Activated T-cell treated with anti-CD3 and anti-CD28 coated beads, Interleukin-2, amount 50 U/mL, for 72 hours (primary cell): Measurements from ENCODE around the gene TNIP1. TPM values are rescaled to one million over a fixed set of nuclear protein-coding genes. Genes with fewer than 3 reads are reported as not detected.

ENCODE experiments used
- ATAC-seq, 2 donors: fragments of 150-1000 bp; cut with Tn5 transposase; replicated peaks in 1 of 2; 2 replicates each; pipeline ENCODE4 v1.10.0; 2021; ENCODE audit warnings: moderate library complexity in 2 of 2, mild to moderate bottlenecking in 1 of 2
- DNase-seq, 2 donors: peaks; one replicate each; pipeline ENCODE4 v3.0.0; 2021 to 2022; ENCODE audit warnings: mixed read lengths in 1 of 2
- H3K27ac Mint-ChIP-seq: one replicate; pipeline ENCODE4 v1.8.0; 2022; ENCODE audit warnings: mild to moderate bottlenecking, moderate library complexity, mixed read lengths
- H3K27me3 Mint-ChIP-seq: one replicate; pipeline ENCODE4 v1.8.0; 2022; ENCODE audit warnings: low read depth, mixed read lengths
- H3K36me3 Mint-ChIP-seq, 2 donors: one replicate each; pipeline ENCODE4 v1.8.0; 2022; ENCODE audit warnings: mixed read lengths in 2 of 2, mild to moderate bottlenecking in 1 of 2; ENCODE audit not compliant: insufficient read depth in 2 of 2
- H3K4me1 Mint-ChIP-seq: one replicate; pipeline ENCODE4 v1.8.0; 2022; ENCODE audit warnings: low read depth, mixed read lengths
- H3K4me3 Mint-ChIP-seq, 2 donors: one replicate each; pipeline ENCODE4 v1.8.0; 2022; ENCODE audit warnings: mild to moderate bottlenecking in 2 of 2, mixed read lengths in 2 of 2, moderate library complexity in 2 of 2
- H3K9me3 Mint-ChIP-seq, 2 donors: one replicate each; pipeline ENCODE4 v1.8.0; 2022; ENCODE audit warnings: mixed read lengths in 2 of 2
- total RNA-seq, 2 donors: library from RNA; stranded (reverse); gene quantifications; one replicate each; pipeline ENCODE4 v1.2.3, GENCODE V29; 2022

Gene TNIP1, protein sequence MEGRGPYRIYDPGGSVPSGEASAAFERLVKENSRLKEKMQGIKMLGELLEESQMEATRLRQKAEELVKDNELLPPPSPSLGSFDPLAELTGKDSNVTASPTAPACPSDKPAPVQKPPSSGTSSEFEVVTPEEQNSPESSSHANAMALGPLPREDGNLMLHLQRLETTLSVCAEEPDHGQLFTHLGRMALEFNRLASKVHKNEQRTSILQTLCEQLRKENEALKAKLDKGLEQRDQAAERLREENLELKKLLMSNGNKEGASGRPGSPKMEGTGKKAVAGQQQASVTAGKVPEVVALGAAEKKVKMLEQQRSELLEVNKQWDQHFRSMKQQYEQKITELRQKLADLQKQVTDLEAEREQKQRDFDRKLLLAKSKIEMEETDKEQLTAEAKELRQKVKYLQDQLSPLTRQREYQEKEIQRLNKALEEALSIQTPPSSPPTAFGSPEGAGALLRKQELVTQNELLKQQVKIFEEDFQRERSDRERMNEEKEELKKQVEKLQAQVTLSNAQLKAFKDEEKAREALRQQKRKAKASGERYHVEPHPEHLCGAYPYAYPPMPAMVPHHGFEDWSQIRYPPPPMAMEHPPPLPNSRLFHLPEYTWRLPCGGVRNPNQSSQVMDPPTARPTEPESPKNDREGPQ
- 100 to 1,000 TPM; 358 to 420 TPM for total RNA-seq

DNA sequence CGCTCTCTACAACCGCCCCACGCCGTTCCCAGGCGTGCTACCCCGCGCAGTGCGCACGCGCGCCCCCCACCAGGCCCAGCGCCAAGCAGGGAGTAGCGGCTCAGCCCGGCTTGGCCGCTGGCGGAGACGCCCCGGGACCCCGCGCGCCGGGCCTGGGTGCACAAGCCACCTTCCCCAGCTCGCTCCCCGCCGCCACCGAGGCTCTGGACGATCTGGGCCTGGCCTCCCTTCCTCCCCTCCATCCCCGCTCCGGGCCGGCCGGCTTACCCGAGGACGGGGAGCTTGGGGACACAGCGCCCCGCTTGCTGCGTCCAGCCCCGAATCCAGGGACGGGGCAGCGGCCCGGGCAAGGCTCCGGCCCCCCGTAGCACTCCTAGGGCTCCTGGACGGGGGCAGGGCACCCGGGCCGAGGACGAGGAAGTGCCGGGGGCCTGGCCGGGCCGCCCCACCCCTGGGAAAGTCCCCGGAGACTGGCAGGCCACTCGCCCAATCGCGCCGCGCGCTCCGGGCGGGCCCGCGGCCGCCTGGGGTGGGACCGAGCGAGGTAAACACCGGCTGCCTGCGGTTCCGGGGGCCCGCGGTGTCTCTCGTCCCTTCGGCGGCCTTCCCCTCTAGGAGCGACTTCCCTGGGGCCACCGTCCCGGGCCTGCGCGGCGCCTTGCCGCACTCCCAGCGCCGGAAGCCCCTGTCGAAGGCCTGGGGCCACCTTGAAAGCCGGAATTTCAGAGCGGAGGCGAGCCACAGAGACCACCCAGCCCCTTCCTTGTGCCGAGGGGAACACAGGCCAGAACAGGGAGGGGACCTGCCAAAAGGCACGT, at the start of gene TNIP1:
TNIP1 (minus strand) TSS at position 422 of the 818 bp plus-strand sequence. CDS start 15,939 bp downstream, outside the sequence.
- H3K36me3 Mint-ChIP-seq = peaks cover 44 to 47% of the 10 kb centered on the region in 2 donors
- H3K4me1 Mint-ChIP-seq = peaks cover 84% of the 10 kb centered on the region
- peak; percentile 96 to 99 for DNase-seq
- no peaks in the 10 kb centered on the region for H3K27me3 Mint-ChIP-seq
- peak; percentile 76 to 78 for ATAC-seq
- H3K27ac Mint-ChIP-seq = peak within 1 kb of the TSS; percentile 93
- H3K4me3 Mint-ChIP-seq = peak within 1 kb of the TSS; percentile 89 to 91
- H3K9me3 Mint-ChIP-seq = no peaks in the 10 kb centered on the region

DNA sequence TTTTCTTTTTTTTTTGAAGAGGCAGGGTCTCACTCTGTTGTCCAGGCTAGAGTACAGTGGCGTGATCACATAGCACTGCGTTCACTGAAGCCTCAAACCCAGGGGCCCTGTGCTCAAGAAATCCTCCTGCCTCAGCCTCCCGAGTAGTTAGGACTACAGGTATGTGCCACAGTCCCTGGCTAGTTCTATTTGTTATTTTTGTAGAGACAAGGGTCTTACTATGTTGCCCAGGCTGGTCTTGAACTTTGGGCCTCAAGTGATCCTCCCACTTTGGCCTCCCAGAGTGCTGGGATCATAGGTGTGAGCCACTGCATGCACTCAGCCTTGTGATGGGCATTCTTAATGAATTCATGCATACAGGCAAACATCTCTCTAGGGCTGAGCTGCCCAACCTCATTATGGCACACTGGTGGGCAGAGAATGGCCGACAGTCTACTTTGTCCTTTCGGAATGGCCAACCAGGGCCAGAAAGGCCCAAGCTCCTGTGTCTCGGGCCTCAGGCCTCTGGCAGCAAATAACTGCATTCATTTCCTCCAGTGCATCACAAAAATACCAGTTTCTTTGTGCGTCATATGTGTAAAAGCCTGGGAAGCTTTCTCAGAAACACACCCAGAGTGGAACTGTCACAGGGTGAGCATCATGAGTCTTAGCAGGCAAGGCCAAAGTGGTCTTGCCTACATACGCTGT, 49.5 kb upstream of the TNIP1 start:
- Mint-ChIP-seq H3K36me3 (peaks cover 8 to 34% of the 10 kb centered on the region in 2 donors), H3K4me1 (peaks cover 73% of the 10 kb centered on the region), H3K27ac (peak overlapping the region; percentile 76), H3K4me3 (no peak overlapping the region), H3K9me3 (no peaks in the 10 kb centered on the region), H3K27me3 (no peaks in the 10 kb centered on the region)
- no peak for DNase-seq
- ATAC-seq = no peak

DNA sequence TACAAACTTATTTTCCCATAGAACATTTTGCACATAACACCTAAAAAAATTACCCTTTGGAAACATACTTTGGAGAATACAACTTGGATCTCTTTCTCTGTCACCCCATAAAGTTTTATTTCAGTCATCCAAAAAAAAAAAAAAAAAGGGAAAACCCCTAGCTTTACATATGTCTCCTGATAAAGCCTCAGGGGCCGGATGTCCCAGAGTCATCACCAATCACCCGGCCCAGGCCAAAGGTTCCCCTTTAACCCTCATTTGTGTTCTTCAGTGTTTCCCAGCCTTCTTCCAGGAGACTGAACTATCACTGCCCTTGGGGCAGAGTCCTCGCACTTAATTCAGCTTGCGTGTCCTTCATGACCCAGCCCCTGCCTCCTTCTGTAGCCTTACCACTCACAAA, 48.0 kb upstream of the TNIP1 start:
- Mint-ChIP-seq H3K27ac (peak overlapping the region; percentile 11), H3K36me3 (peaks cover 8 to 32% of the 10 kb centered on the region in 2 donors), H3K9me3 (no peaks in the 10 kb centered on the region), H3K27me3 (no peaks in the 10 kb centered on the region), H3K4me1 (peaks cover 86% of the 10 kb centered on the region), H3K4me3 (no peak overlapping the region)
- ATAC-seq = no peak
- no peak for DNase-seq

DNA sequence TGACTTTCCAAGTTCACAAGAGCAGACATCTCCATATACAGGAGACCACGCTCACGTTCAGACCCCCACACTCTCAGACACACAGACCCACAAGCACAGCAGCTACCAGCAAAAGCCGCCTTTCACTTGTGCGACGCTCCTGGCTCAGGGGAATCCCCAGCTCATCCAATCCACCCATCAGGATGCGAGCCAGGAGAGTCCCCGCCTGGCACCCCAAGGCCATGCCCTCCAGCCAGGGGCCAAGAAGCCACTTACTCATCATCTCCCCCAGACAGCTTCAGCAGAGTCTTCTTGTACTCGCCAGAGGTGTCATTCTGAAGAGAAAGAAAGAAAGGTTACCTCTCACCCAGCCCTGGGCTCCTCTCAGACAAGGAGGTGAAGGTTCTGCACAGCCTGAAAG, 47.1 kb upstream of the TNIP1 start:
- Mint-ChIP-seq H3K9me3 (no peaks in the 10 kb centered on the region), H3K27ac (peak overlapping the region; percentile 55), H3K27me3 (no peaks in the 10 kb centered on the region), H3K4me1 (peaks cover 82% of the 10 kb centered on the region), H3K36me3 (peaks cover 8 to 32% of the 10 kb centered on the region in 2 donors), H3K4me3 (no peak overlapping the region)
- ATAC-seq (no peak), DNase-seq (no peak)

DNA sequence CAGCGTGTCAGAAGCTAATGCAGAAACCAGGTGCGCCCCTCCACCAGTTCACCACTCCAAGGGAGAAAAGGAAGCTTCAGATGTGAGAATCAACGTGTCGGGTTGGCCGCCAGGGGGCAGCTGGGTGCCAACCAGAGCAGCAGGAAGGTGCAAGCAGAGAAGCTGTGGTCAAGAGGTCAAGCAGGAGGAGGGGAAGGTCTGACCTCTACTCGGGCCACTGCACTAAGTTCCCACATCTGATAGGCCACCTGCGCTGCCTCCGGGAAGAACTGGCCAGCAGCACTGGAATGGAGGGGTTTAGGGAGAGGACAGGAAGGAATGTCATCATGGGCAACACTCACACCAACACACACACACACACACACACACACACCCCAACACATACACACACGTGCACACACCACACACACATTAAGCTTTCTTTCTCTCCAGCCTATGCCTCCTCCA, 45.4 kb upstream of the TNIP1 start:
- no peaks in the 10 kb centered on the region for H3K9me3 Mint-ChIP-seq
- H3K36me3 Mint-ChIP-seq = peaks cover 11 to 32% of the 10 kb centered on the region in 2 donors
- peaks cover 68% of the 10 kb centered on the region for H3K4me1 Mint-ChIP-seq
- ATAC-seq = peak; percentile 49 to 68
- peak; percentile 68 to 81 for DNase-seq
- peak overlapping the region; percentile 59 for H3K27ac Mint-ChIP-seq
- no peaks in the 10 kb centered on the region for H3K27me3 Mint-ChIP-seq
- H3K4me3 Mint-ChIP-seq = peak overlapping the region in 1 of 2 donors; percentile 7

DNA sequence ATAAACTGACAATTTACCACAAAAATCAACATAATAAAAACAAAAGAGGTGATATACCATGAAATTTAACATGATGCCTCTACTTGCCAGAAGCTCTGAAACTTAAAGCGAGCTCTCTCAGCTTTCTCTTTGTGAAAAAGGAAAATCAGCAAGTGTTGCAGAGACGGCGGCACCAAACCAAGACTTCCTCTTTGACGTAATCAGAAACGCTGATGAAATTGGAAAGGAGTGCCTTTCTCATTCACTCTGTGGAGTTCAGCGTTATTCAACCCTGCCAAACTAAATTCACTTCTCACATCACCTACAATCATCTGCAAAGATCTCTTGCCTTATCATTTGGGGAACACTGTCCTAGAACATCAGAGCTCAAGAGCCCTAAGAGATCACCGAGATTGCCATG, 44.6 kb upstream of the TNIP1 start:
- peak overlapping the region; percentile 44 to 52 for H3K4me3 Mint-ChIP-seq
- DNase-seq = peak in 1 of 2 donors; percentile 29
- H3K9me3 Mint-ChIP-seq = no peaks in the 10 kb centered on the region
- ATAC-seq = peak; percentile 13 to 62
- H3K36me3 Mint-ChIP-seq = peaks cover 14 to 35% of the 10 kb centered on the region in 2 donors
- H3K4me1 Mint-ChIP-seq = peaks cover 62% of the 10 kb centered on the region
- H3K27me3 Mint-ChIP-seq = no peaks in the 10 kb centered on the region
- peak overlapping the region; percentile 59 for H3K27ac Mint-ChIP-seq

DNA sequence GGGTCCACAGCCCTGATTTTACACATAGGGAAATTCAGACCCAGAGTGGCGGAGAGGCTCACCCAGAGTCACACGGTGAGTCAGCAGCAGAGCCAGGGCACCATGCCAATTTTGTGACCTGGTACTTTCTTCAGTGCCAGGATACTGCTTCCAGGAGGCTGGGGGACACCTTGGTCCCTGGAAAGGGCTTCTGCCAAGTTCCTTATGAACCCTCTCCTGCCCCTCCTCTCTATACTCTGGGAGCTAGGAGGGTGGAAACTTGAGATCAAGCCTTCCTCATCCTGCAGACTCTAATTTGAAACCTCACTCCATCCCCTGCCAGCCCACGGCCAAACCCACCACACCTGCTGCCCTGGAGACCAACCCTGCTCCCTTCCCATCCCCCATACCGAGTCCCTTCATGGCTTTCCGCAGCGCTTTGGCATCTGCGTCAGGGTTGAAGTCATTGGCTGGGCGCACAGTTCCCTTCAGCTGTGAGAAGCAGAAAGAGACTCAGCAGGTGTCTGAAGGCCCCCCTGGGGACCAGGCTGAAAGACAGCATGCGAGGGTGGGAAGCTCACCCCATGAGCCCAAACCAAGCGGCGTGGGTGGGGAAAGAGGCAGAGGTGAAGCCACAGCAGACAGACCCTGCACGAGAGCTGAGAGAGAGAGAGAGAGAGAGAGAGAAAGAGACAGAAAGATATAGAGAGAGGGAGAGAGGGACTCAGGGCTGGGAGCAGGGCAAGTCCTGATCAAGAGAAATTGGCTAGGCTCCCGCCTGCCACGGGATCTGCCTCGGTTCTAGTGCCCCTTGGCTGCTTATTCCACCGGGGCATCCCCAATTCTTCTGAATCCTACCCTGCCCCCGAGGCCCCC, 43.3 kb upstream of the TNIP1 start:
- peak overlapping the region; percentile 28 to 88 for H3K4me3 Mint-ChIP-seq
- H3K27me3 Mint-ChIP-seq = no peaks in the 10 kb centered on the region
- H3K9me3 Mint-ChIP-seq = no peaks in the 10 kb centered on the region
- peak; percentile 41 to 67 for ATAC-seq
- peak; percentile 32 to 71 for DNase-seq
- peaks cover 49% of the 10 kb centered on the region for H3K4me1 Mint-ChIP-seq
- H3K36me3 Mint-ChIP-seq = peaks cover 14 to 37% of the 10 kb centered on the region in 2 donors
- peak overlapping the region; percentile 98 for H3K27ac Mint-ChIP-seq

DNA sequence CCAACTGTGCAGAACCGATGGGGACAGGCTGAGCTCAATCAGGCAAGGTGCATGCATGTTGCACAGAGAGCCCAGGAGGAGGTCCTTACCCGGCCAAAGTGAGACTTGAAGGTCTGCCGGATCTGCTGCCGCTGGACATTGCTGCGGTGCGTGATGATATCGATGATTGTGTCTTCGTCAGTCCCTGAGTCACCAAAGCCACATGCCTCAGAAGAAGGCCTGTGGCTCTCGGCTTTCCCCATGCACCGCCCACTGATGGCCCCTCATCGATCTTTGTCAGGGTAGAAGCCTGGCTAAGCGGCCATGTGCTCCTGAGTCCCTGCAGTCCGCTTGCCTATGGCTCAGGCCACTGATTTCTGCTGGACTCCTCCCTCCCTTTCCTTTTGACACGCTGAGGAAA, 42.0 kb upstream of the TNIP1 start:
- DNase-seq = no peak
- H3K9me3 Mint-ChIP-seq = no peaks in the 10 kb centered on the region
- ATAC-seq = no peak
- peaks cover 14 to 35% of the 10 kb centered on the region in 2 donors for H3K36me3 Mint-ChIP-seq
- H3K4me1 Mint-ChIP-seq = peaks cover 40% of the 10 kb centered on the region
- no peaks in the 10 kb centered on the region for H3K27me3 Mint-ChIP-seq
- H3K27ac Mint-ChIP-seq = peak overlapping the region; percentile 57
- H3K4me3 Mint-ChIP-seq = no peak overlapping the region

DNA sequence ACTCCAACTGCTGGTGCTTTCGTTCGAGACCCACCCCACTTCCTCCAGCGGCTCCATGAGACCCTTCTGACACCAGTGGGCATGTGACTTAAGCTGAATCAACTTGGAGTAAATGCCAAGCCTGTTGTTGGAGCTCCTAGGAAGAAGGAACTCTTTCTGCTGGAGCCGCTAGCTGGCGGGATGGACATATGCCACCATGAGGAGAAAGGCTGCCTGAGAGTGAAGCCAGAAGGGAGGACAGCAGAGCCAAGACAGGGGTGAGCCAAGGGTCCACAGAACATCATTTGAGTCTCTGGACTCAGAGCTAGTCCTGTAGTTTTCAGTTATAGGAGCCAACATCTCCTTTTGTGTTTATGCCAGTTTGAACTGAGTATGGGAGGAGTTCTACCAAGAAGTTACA, 40.8 kb upstream of the TNIP1 start:
- peaks cover 28% of the 10 kb centered on the region for H3K4me1 Mint-ChIP-seq
- H3K36me3 Mint-ChIP-seq = peaks cover 10 to 26% of the 10 kb centered on the region in 2 donors
- DNase-seq = no peak
- H3K27ac Mint-ChIP-seq = peak overlapping the region; percentile 74
- ATAC-seq = no peak
- H3K9me3 Mint-ChIP-seq = no peaks in the 10 kb centered on the region
- no peaks in the 10 kb centered on the region for H3K27me3 Mint-ChIP-seq
- no peak overlapping the region for H3K4me3 Mint-ChIP-seq

DNA sequence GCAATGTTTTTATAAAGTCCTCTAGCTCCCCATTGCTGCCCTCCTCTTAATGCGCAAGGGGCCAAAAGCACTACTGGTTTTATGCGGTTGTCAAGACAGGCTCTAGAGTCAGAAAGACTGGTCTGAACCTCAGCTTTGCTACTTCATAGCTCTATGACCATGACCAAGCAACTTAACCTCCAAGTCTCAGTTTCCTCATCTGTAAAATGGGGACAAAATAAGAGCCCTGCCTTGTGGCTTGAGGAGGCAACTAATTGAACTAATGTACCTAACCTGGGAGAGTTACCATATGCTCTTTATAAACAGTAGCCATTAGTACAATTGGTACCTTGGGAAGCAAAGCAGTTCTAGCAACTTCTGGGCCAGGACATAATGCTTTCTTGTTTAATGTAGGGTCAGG, 40.3 kb upstream of the TNIP1 start:
- no peaks in the 10 kb centered on the region for H3K27me3 Mint-ChIP-seq

DNA sequence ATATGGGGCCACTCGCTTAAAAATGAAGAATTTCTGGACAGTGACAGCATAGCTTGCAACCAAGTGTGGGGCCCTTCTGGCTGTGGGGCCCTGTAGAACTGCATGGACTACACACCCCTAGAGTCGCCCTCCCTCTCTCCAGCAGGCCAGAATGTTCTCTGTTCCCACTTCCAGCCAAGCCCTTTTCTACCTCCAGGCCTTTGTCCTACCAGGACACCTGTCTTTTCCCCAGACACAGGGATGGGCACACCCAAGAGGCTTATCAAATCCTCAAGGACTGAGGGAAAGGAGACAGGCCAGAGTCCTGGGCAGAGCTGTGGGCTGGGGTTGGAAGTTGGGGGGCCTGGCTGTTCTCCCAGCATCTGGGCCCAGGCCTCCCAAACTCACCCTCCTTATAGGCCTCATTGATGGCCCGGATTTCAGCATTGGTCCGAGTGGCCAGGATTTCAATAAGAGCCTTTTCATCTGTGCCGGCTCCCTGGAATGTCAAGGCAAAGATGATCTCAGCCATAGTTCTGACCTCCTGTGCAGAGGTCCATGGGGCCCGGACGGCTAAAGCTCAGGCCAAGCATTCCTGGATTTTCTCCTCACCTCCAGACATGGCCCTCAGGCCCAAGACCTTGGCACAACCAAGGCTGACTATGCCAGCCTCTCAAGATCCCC, 38.2 kb upstream of the TNIP1 start:
- Mint-ChIP-seq H3K4me3 (no peak overlapping the region), H3K4me1 (peaks cover 5% of the 10 kb centered on the region), H3K27ac (peak overlapping the region; percentile 45), H3K9me3 (no peaks in the 10 kb centered on the region), H3K27me3 (no peaks in the 10 kb centered on the region), H3K36me3 (peaks cover 8 to 19% of the 10 kb centered on the region in 2 donors)
- no peak for ATAC-seq
- no peak for DNase-seq

More for the DNA sequence above, 40.3 kb upstream of the TNIP1 start:
- H3K4me3 Mint-ChIP-seq = no peak overlapping the region
- ATAC-seq = no peak
- H3K9me3 Mint-ChIP-seq = no peaks in the 10 kb centered on the region
- H3K36me3 Mint-ChIP-seq = peaks cover 10 to 24% of the 10 kb centered on the region in 2 donors
- no peak for DNase-seq
- peaks cover 22% of the 10 kb centered on the region for H3K4me1 Mint-ChIP-seq
- H3K27ac Mint-ChIP-seq = peak overlapping the region; percentile 82
